A549 (cell line): ENCODE data around the gene SLC9A6.

ENCODE experiments used
- BHLHE40 ChIP-seq: IDR thresholded peaks from 2 replicates; pipeline ENCODE4 v1.6.1; 2012; ENCODE audit warnings: low read depth, low read length, inconsistent platforms
- CHD2 ChIP-seq: fragments of 150-350 bp; IDR thresholded peaks from 2 replicates; pipeline ENCODE4 v1.6.1; 2014; ENCODE audit warnings: low read length; ENCODE audit not compliant: partially characterized antibody
- CTCF ChIP-seq: fragments of >200 bp; sonication (Bioruptor Twin); formaldehyde crosslinking; IDR thresholded peaks from 3 replicates; pipeline ENCODE4 v1.5.1; 2016
- EP300 ChIP-seq, 2 experiments: fragments of >200 bp; sonication (Bioruptor Twin); formaldehyde crosslinking; IDR thresholded peaks; 2 replicates in 1 of 2; 3 replicates in 1 of 2; pipeline ENCODE4 v1.6.1; 2016 to 2017
- HMGXB4 ChIP-seq: fragments of 250-450 bp; sonication (Bioruptor Pico); IDR thresholded peaks from 2 replicates; pipeline ENCODE4 v1.5.0; 2021; ENCODE audit warnings: mild to moderate bottlenecking, moderate library complexity, borderline replicate concordance
- MAX ChIP-seq: IDR thresholded peaks from 2 replicates; pipeline ENCODE4 v1.6.1; 2012
- NFE2L2 ChIP-seq: fragments of 150-350 bp; conservative IDR thresholded peaks from 2 replicates; pipeline ENCODE4 v1.6.1; 2014; ENCODE audit warnings: low read length
- PBX3 ChIP-seq: IDR thresholded peaks from 2 replicates; pipeline ENCODE4 v1.6.1; 2012
- POLR2A ChIP-seq: IDR thresholded peaks from 2 replicates; pipeline ENCODE4 v1.6.1; 2012; ENCODE audit warnings: mild to moderate bottlenecking, low read length
- REST ChIP-seq: fragments of 200-600 bp; sonication (generic); IDR thresholded peaks from 2 replicates; pipeline ENCODE4 v1.6.1; 2016; ENCODE audit warnings: antibody characterized with exemption, mild to moderate bottlenecking, moderate library complexity
- SMC3 ChIP-seq: fragments of >200 bp; sonication (Bioruptor Twin); formaldehyde crosslinking; IDR thresholded peaks from 3 replicates; pipeline ENCODE4 v1.6.1; 2018; ENCODE audit warnings: inconsistent platforms
- TP53 ChIP-seq: fragments of 250-450 bp; sonication (Bioruptor Pico); IDR thresholded peaks from 2 replicates; pipeline ENCODE4 v1.5.0; 2021; ENCODE audit warnings: mild to moderate bottlenecking, moderate library complexity
- USF2 ChIP-seq: fragments of 450-650 bp; IDR thresholded peaks from 2 replicates; pipeline ENCODE4 v1.6.1; 2014; ENCODE audit warnings: antibody characterized with exemption

- no peak for TF ChIP-seq PBX3
- TF ChIP-seq NFE2L2: no peak
- no peak for TF ChIP-seq CTCF
- no peak for TF ChIP-seq HMGXB4
- no peak for TF ChIP-seq EP300 (IDR thresholded peaks at IDR 0.05)
- TF ChIP-seq MAX: no peak
- no peak for TF ChIP-seq REST
- no peak for TF ChIP-seq POLR2A
- TF ChIP-seq SMC3: no peak
- TF ChIP-seq CHD2: no peak
- TF ChIP-seq BHLHE40: no peak
- TF ChIP-seq USF2: no peak
- TF ChIP-seq TP53 (CRISPR knock-in tag): no peak
These were observed 95.5 kb downstream of the SLC9A6 start for GRCh38 chrX:136080766-136081165.
